HG03442 (cell line): Measurements from ENCODE around the gene RNF149.
"Not testable (repeated sequence)": the region's sequence is repeated elsewhere in the genome, so short reads cannot be mapped to it uniquely, and the experiment has no call there.

ENCODE experiments used
- ATAC-seq: cut with Tn5 transposase; IDR thresholded peaks from one replicate; pipeline ENCODE4 v1.9.1; 2021; ENCODE audit warnings: mild to moderate bottlenecking, moderate library complexity; ENCODE audit not compliant: unreplicated experiment

RNF149 gene

GRCh38 chr2:101235956-101236355 is 72.5 kb downstream of the RNF149 start:
- not testable (repeated sequence) for ATAC-seq

GRCh38 chr2:101234169-101234938 is 74.1 kb downstream of the RNF149 start:
- no peak for ATAC-seq

- ATAC-seq, result no peak
Measured at GRCh38 chr2:101232770-101233169, 75.7 kb downstream of the RNF149 start.

- no peak for ATAC-seq
Measured at GRCh38 chr2:101231937-101232730, 76.4 kb downstream of the RNF149 start.

GRCh38 chr2:101231240-101231639 is 77.3 kb downstream of the RNF149 start:
- no peak for ATAC-seq

GRCh38 chr2:101230541-101231001 is 77.9 kb downstream of the RNF149 start:
- no peak for ATAC-seq
